PC-9 (cell line): ENCODE measurements around the gene S100A16.

Experiments
- EZH2 ChIP-seq: fragments of 200-600 bp; sonication (generic); IDR thresholded peaks from 2 replicates; pipeline ENCODE4 v1.8.0; 2017; ENCODE audit warnings: antibody characterized with exemption, low read depth
- TF ChIP-seq, protein P1 (sequence below): fragments of 200-600 bp; sonication (generic); conservative IDR thresholded peaks from 2 replicates; pipeline ENCODE4 v1.6.1; 2017; ENCODE audit warnings: mixed run types, antibody characterized with exemption, mild to moderate bottlenecking, moderate library complexity

DNA sequence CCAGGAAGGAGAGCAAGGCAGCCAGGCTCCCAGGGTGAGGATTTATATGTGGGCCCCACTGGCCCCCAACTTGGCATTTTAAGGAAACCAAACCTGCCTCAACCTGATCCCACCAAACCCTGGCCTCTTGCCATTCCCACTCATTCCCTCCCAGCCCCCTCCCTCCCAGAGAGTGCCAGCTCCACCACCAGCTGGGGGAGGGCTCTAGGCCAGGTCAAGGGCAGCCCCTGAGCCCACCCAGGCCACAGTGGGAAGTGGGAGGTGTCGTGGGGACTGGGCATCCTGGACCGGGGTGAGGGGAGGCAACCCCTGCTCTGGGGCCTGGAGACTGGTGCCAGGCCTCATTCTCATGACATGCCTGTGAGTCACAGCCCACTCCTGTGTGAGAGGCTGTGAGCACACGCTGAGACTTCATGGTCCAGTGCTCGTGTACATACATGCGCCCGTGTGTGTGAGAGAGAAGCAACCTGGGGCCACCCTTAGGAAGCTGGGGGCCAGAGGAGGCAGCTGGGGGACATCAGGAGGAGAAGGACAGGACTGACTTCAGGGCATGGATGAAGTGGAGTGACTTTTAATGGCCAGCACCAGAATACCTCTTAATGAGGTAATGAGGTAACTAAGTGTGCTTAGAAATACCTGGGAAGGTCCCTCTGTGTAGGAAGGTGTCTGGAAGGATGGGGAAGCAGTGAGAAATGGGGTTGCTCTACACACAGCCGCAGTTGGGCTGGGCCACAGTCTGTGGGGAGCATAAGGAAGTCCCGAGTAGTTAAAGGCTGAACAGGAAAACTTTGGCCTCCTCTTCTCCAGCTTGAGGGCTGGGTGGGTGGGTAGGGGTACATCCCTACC, 47.2 kb downstream of the S100A16 start, which contains the start of gene S100A2:
- TF ChIP-seq, protein P1, sequence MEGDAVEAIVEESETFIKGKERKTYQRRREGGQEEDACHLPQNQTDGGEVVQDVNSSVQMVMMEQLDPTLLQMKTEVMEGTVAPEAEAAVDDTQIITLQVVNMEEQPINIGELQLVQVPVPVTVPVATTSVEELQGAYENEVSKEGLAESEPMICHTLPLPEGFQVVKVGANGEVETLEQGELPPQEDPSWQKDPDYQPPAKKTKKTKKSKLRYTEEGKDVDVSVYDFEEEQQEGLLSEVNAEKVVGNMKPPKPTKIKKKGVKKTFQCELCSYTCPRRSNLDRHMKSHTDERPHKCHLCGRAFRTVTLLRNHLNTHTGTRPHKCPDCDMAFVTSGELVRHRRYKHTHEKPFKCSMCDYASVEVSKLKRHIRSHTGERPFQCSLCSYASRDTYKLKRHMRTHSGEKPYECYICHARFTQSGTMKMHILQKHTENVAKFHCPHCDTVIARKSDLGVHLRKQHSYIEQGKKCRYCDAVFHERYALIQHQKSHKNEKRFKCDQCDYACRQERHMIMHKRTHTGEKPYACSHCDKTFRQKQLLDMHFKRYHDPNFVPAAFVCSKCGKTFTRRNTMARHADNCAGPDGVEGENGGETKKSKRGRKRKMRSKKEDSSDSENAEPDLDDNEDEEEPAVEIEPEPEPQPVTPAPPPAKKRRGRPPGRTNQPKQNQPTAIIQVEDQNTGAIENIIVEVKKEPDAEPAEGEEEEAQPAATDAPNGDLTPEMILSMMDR = no peak
- no peak for TF ChIP-seq EZH2
